ENCODE measurements around the gene BCL11B. TPM values are rescaled to one million over a fixed set of nuclear protein-coding genes. Genes with fewer than 3 reads are reported as not detected.

Gene BCL11B
- total and polyA plus RNA-seq, 10 of the 15 experiments (the other 5 are each of a cell fraction or from before 2014, with no cell fraction given): 0.38 to 5.5 (median 1.3) TPM

DNA sequence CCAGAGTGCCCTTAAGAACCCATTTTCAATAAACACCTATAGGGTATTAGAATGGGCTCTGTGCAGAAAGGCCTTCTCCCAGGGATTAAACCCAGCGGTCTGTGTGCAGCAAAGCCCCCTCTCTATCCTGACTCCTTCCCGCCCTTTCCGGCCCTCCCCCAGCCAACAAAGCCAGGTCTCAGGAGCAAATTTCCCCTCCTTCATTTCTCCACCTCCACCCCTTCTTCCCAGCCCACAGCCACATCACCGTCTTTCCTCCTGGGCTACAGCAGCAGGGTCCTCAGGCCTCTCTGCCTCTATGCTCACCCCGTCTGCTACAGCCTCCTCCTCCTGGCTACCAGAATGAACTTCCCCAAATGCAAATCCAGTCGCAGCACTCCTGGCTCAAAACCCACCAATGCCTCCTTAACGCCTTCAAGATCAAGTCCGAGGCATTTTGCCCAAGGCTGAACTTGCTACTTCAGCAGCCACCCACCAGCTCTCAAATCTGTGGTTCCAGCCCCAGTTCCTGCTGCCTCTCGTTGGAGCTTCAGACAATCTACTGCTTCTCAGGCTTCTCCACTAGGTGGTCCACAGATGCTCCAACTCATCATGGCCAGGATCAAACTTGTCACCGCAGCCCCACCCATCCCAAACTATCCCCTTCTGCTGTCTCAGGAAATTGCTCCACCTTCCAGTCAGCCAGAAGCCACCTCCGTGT, 134.8 kb downstream of the BCL11B start:
- Histone ChIP-seq H4K20me1 (ENCODE audit: control insufficient read depth, insufficient read depth) (no peaks in the 10 kb centered on the region), H3K27ac (ENCODE audit: control insufficient read depth, insufficient read depth) (no peak overlapping the region), H2AFZ (ENCODE audit: control insufficient read depth, low read depth, low read length) (no peak overlapping the region), H3K9ac (ENCODE audit: control insufficient read depth, insufficient read depth, low read length) (no peak overlapping the region), H3K27me3 (replicated peaks in 1 of 2; ENCODE audit: control insufficient read depth in 2 of 2, insufficient read depth in 2 of 2, low read length in 1 of 2) (no peaks in the 10 kb centered on the region), H3K4me2 (ENCODE audit: control insufficient read depth, insufficient read depth) (no peak overlapping the region), H3K9me3 (replicated peaks; ENCODE audit: control insufficient read depth, insufficient read depth, low read length) (no peaks in the 10 kb centered on the region; the same call in 2 of the 3 replicates), H3K4me3 (no peak overlapping the region), H3K4me1 (ENCODE audit: control insufficient read depth, insufficient read depth, low read length) (no peaks in the 10 kb centered on the region), H3K79me2 (ENCODE audit: control insufficient read depth, insufficient read depth, low read length) (no peaks in the 10 kb centered on the region), H3K36me3 (ENCODE audit: control insufficient read depth in 2 of 2, insufficient read depth in 2 of 2, low read length in 1 of 2) (no peaks in the 10 kb centered on the region)
- ChIA-PET RAD21 (ENCODE audit: unreplicated experiment) (no interaction called here), POLR2A (no interaction called here), SMC1A (ENCODE audit: uncharacterized antibody, unreplicated experiment) (no interaction called here), CTCF (interaction anchor here (0.9 kb wide), 1 partner anchor 7 kb away, joined by 3 read pairs; no protein-coding TSS in a partner anchor)
- WGBS (ENCODE audit: insufficient coverage, insufficient replicate concordance, low lambda C conversion rate, missing lambda C conversion rate): 39% methylated on average over 11 of the region's 11 CpGs
- in situ Hi-C loops (cut with MboI): no loop called here
- ATAC-seq (no peak), FAIRE-seq (no peak), DNase-seq (ENCODE audit: low read depth, low spot score) (no peak)
- intact Hi-C loops (cut with micrococcal nuclease; ENCODE audit: unreplicated experiment): no loop called here
- TF ChIP-seq KDM1A (IDR thresholded peaks at IDR 0.05; ENCODE audit: borderline replicate concordance) (no peak), TCF3 (IDR thresholded peaks at IDR 0.05; ENCODE audit: borderline replicate concordance, insufficient read depth, low read depth, low read length) (no peak), FOXK2 (IDR thresholded peaks at IDR 0.05) (no peak), TCF12 (IDR thresholded peaks at IDR 0.05; ENCODE audit: low read depth, low read length) (no peak), HCFC1 (IDR thresholded peaks at IDR 0.05; ENCODE audit: low read length) (no peak), PKNOX1 (IDR thresholded peaks at IDR 0.05) (no peak), MTA3 (IDR thresholded peaks at IDR 0.05; ENCODE audit: borderline replicate concordance, low read length) (no peak), POLR2AphosphoS2 (IDR thresholded peaks at IDR 0.05; ENCODE audit: low read depth, low read length) (no peak), ZZZ3 (IDR thresholded peaks at IDR 0.05; ENCODE audit: control insufficient read depth, insufficient read length, low read depth) (no peak), SUZ12 (IDR thresholded peaks at IDR 0.05; ENCODE audit: unreplicated experiment) (no peak)
- TF ChIP-seq, protein P1, sequence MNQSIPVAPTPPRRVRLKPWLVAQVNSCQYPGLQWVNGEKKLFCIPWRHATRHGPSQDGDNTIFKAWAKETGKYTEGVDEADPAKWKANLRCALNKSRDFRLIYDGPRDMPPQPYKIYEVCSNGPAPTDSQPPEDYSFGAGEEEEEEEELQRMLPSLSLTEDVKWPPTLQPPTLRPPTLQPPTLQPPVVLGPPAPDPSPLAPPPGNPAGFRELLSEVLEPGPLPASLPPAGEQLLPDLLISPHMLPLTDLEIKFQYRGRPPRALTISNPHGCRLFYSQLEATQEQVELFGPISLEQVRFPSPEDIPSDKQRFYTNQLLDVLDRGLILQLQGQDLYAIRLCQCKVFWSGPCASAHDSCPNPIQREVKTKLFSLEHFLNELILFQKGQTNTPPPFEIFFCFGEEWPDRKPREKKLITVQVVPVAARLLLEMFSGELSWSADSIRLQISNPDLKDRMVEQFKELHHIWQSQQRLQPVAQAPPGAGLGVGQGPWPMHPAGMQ (IDR thresholded peaks at IDR 0.05; ENCODE audit: borderline replicate concordance): no peak
- TF ChIP-seq, protein P2, sequence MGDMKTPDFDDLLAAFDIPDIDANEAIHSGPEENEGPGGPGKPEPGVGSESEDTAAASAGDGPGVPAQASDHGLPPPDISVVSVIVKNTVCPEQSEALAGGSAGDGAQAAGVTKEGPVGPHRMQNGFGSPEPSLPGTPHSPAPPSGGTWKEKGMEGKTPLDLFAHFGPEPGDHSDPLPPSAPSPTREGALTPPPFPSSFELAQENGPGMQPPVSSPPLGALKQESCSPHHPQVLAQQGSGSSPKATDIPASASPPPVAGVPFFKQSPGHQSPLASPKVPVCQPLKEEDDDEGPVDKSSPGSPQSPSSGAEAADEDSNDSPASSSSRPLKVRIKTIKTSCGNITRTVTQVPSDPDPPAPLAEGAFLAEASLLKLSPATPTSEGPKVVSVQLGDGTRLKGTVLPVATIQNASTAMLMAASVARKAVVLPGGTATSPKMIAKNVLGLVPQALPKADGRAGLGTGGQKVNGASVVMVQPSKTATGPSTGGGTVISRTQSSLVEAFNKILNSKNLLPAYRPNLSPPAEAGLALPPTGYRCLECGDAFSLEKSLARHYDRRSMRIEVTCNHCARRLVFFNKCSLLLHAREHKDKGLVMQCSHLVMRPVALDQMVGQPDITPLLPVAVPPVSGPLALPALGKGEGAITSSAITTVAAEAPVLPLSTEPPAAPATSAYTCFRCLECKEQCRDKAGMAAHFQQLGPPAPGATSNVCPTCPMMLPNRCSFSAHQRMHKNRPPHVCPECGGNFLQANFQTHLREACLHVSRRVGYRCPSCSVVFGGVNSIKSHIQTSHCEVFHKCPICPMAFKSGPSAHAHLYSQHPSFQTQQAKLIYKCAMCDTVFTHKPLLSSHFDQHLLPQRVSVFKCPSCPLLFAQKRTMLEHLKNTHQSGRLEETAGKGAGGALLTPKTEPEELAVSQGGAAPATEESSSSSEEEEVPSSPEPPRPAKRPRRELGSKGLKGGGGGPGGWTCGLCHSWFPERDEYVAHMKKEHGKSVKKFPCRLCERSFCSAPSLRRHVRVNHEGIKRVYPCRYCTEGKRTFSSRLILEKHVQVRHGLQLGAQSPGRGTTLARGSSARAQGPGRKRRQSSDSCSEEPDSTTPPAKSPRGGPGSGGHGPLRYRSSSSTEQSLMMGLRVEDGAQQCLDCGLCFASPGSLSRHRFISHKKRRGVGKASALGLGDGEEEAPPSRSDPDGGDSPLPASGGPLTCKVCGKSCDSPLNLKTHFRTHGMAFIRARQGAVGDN (IDR thresholded peaks at IDR 0.05): no peak
- no TSS peak for BruUV-seq (replicated peaks)
